ENCODE results near the gene CANT1. TPM values are rescaled to one million over a fixed set of nuclear protein-coding genes. Genes with fewer than 3 reads are reported as not detected.

CANT1 gene
- total and polyA plus RNA-seq, 2 of the 13 experiments (the other 11 are each of a cell fraction or from before 2014, with no cell fraction given) = 34.1 to 42.1 TPM

DNA sequence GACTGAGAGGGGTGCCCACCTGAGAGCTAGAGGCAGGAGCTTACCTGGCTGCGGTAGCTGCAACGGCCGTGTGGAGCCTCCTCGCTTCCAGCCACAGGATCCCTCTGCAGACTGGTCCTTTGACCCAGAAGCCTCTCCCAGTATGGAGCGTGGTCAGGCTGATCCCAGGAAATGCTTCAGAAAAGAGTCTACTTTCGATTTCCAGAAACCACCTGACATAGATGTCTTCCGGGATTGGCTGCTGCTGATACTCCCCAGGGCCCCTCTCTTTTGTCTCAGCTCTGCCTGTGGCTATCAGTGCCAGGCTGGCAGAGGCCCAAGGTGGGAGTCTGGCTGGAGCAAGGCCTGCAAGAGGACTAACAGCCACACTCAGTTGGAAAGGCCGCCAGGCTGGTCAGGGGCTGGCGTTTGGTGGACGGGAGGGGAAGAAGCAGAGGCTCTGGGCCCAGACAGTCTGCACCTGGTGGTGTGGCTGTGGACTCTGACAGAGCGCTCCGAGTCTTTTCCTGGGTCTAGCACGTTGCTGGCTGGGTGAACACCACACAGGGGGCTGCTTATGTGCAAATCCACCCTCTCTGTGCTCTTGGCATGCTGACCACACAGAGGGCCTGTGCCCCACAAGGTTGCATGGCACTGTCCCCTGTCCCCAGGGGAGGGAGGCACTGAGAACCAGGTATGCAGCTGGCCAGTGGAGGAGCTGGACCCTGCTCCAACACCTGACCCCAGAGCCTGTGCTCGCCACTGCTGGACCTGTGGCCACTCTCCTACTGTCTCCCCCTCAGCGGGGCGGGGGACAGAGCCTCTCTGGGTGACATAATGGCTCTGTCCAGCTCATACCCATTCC, 29.6 kb downstream of the CANT1 start, which contains the start of gene LGALS3BP (continued):
- TF ChIP-seq MXI1 (IDR thresholded peaks at IDR 0.05; ENCODE audit: borderline replicate concordance, low read depth, low read length) (peak; percentile 85; the same call in 1 of the 3 replicates), ZFY (CRISPR knock-in tag; IDR thresholded peaks at IDR 0.05) (peak; percentile 96), ZNF124 (CRISPR knock-in tag; IDR thresholded peaks at IDR 0.05) (peak; percentile 33; the same call in 1 of the 2 replicates), EZH2 (conservative IDR thresholded peaks at IDR 0.05; ENCODE audit: low read depth, low read length) (no peak), ZNF616 (CRISPR knock-in tag; IDR thresholded peaks at IDR 0.05; ENCODE audit: low read depth) (peak; percentile 73; the same call in 1 of the 2 replicates), MTF1 (CRISPR knock-in tag; IDR thresholded peaks at IDR 0.05) (no peak), ZNF138 (CRISPR knock-in tag; IDR thresholded peaks at IDR 0.05; ENCODE audit: low read depth) (peak; percentile 28; the same call in 1 of the 2 replicates), RBM22 (optimal IDR thresholded peaks at IDR 0.05; ENCODE audit: low read length) (no peak), NONO (IDR thresholded peaks at IDR 0.05) (no peak), NONO (CRISPR knock-in tag; conservative IDR thresholded peaks at IDR 0.05) (peak; percentile 77; the same call in 1 of the 2 replicates), ZNF160 (CRISPR knock-in tag; IDR thresholded peaks at IDR 0.05) (no peak), ZNF746 (CRISPR knock-in tag; IDR thresholded peaks at IDR 0.05) (no peak; the same call in 1 of the 2 replicates)
- TF ChIP-seq, protein P1, sequence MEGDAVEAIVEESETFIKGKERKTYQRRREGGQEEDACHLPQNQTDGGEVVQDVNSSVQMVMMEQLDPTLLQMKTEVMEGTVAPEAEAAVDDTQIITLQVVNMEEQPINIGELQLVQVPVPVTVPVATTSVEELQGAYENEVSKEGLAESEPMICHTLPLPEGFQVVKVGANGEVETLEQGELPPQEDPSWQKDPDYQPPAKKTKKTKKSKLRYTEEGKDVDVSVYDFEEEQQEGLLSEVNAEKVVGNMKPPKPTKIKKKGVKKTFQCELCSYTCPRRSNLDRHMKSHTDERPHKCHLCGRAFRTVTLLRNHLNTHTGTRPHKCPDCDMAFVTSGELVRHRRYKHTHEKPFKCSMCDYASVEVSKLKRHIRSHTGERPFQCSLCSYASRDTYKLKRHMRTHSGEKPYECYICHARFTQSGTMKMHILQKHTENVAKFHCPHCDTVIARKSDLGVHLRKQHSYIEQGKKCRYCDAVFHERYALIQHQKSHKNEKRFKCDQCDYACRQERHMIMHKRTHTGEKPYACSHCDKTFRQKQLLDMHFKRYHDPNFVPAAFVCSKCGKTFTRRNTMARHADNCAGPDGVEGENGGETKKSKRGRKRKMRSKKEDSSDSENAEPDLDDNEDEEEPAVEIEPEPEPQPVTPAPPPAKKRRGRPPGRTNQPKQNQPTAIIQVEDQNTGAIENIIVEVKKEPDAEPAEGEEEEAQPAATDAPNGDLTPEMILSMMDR (CRISPR knock-in tag; IDR thresholded peaks at IDR 0.05) = peak; percentile 38
- TF ChIP-seq, protein P2, sequence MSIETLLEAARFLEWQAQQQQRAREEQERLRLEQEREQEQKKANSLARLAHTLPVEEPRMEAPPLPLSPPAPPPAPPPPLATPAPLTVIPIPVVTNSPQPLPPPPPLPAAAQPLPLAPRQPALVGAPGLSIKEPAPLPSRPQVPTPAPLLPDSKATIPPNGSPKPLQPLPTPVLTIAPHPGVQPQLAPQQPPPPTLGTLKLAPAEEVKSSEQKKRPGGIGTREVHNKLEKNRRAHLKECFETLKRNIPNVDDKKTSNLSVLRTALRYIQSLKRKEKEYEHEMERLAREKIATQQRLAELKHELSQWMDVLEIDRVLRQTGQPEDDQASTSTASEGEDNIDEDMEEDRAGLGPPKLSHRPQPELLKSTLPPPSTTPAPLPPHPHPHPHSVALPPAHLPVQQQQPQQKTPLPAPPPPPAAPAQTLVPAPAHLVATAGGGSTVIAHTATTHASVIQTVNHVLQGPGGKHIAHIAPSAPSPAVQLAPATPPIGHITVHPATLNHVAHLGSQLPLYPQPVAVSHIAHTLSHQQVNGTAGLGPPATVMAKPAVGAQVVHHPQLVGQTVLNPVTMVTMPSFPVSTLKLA (IDR thresholded peaks at IDR 0.05) = no peak
- TF ChIP-seq, protein P3, sequence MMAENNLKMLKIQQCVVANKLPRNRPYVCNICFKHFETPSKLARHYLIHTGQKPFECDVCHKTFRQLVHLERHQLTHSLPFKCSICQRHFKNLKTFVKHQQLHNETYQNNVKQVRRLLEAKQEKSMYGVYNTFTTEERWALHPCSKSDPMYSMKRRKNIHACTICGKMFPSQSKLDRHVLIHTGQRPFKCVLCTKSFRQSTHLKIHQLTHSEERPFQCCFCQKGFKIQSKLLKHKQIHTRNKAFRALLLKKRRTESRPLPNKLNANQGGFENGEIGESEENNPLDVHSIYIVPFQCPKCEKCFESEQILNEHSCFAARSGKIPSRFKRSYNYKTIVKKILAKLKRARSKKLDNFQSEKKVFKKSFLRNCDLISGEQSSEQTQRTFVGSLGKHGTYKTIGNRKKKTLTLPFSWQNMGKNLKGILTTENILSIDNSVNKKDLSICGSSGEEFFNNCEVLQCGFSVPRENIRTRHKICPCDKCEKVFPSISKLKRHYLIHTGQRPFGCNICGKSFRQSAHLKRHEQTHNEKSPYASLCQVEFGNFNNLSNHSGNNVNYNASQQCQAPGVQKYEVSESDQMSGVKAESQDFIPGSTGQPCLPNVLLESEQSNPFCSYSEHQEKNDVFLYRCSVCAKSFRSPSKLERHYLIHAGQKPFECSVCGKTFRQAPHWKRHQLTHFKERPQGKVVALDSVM (CRISPR knock-in tag; IDR thresholded peaks at IDR 0.05) = peak; percentile 86; the same call in 1 of the 2 replicates
- TF ChIP-seq, protein P4, sequence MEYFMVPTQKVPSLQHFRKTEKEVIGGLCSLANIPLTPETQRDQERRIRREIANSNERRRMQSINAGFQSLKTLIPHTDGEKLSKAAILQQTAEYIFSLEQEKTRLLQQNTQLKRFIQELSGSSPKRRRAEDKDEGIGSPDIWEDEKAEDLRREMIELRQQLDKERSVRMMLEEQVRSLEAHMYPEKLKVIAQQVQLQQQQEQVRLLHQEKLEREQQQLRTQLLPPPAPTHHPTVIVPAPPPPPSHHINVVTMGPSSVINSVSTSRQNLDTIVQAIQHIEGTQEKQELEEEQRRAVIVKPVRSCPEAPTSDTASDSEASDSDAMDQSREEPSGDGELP (IDR thresholded peaks at IDR 0.05; ENCODE audit: borderline replicate concordance, low read depth) = peak; percentile 42
- TF ChIP-seq, protein P5, sequence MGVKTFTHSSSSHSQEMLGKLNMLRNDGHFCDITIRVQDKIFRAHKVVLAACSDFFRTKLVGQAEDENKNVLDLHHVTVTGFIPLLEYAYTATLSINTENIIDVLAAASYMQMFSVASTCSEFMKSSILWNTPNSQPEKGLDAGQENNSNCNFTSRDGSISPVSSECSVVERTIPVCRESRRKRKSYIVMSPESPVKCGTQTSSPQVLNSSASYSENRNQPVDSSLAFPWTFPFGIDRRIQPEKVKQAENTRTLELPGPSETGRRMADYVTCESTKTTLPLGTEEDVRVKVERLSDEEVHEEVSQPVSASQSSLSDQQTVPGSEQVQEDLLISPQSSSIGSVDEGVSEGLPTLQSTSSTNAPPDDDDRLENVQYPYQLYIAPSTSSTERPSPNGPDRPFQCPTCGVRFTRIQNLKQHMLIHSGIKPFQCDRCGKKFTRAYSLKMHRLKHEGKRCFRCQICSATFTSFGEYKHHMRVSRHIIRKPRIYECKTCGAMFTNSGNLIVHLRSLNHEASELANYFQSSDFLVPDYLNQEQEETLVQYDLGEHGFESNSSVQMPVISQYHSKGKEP (CRISPR knock-in tag; IDR thresholded peaks at IDR 0.05) = no peak
